NCI-H2227 (cell line): Measurements from ENCODE around the gene DNASE1L3.
A peak's percentile ranks its signal among the peaks of the same experiment; 100 is the strongest.

Experiments
- DNase-seq: peaks from one replicate; lab custom pipeline; 2025; ENCODE audit not compliant: unreplicated experiment; lab: John Stamatoyannopoulos, UW

The DNASE1L3 gene

DNA sequence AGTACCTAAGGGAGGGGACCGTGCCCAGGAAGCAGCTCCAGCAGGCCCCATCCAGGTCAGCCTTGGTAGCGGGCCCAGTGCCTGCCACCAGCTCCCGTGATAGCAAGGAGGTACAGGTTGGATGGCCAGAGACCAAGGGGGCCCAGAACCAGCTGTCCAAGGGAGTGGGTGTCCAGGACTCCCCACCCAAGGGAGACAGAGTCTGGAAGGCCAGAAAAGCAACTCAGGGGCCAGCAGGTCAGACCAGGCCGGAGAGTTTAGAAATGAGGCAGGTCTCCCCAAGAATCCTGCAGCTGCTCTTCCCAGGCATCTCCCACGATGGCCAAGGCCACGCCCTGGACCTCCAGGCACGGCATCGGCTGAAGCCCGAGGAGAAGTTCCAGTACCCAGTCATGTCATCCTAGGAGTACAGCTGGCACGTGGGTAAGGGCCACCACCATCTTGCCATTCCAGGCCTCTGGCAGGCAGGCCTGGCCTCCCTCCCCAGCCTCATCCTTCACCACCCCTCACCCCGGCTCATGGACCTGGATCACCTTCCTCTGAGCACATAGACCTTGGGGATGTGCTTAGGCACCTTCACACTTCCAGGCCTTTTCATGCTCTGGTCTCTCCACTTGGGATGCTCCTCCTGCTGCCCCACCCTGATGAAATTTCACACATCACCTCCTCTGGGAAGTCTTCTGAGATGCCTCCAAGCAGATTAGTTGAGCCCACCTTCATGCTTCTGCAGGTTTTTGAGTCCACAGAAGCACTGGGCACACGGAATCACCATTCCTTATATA is 30.5 kb downstream of the DNASE1L3 start:
- no peak for DNase-seq

GRCh38 chr3:58179235-58180098 is 31.3 kb downstream of the DNASE1L3 start:
- no peak for DNase-seq

- DNase-seq = no peak
Measured at GRCh38 chr3:58178528-58179234, 32.1 kb downstream of the DNASE1L3 start.

DNA sequence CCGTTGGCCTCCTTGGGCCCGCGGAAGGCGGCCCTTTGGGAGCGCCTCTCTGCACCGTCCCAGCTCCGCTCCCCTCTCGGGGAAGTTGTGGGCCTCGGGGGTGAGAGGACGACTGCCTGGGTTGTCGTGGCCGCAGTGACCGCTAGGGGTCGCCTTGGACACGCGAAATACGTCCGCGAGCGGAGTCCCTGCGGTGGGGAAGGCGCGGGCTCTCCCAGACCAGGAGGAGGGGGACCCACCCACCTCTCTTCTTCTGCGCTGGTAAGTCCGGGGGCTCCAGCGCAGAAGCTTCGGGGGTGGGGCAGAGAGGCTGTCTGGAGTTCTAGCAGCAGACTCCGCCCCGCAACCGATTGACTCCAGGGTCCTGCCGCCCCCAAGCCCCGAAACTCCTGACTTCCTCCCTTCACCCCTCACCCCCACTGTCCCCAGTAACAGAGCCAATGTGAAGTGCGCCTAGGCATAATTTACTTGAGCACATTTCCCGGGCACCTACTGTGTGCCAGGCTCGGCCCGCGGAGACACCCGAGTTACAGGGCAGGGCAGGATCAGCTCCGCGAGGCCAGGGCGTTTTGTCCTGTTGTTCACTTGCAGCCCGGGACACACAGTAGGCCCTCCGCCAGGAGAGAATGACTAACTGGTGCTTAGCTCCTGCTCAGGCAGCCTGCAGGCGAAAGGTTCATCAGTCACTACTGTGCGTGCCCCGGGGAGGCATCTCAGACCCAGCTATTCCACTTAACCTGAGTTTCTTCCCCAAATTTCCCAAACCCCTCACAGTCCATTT is 32.8 kb downstream of the DNASE1L3 start:
- peak; percentile 85 for DNase-seq

GRCh38 chr3:58176827-58177489 is 33.8 kb downstream of the DNASE1L3 start:
- no peak for DNase-seq

GRCh38 chr3:58176185-58176530 is 34.6 kb downstream of the DNASE1L3 start:
- DNase-seq = no peak

GRCh38 chr3:58175437-58176184 is 35.2 kb downstream of the DNASE1L3 start:
- DNase-seq = no peak

DNA sequence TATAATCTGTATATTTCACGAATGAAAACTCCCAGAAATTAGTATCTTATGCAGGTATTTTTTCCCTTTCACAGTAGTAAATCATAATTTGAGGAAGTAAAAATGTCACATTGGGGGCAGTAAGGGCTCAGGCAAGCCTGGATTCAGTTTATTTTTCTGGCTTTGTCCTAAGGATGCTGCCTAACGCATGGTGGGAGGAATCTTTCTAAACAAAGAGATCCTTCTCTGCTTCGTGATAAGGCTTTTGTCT is 35.7 kb downstream of the DNASE1L3 start:
- DNase-seq = no peak

GRCh38 chr3:58173669-58174398 is 36.9 kb downstream of the DNASE1L3 start:
- no peak for DNase-seq

DNA sequence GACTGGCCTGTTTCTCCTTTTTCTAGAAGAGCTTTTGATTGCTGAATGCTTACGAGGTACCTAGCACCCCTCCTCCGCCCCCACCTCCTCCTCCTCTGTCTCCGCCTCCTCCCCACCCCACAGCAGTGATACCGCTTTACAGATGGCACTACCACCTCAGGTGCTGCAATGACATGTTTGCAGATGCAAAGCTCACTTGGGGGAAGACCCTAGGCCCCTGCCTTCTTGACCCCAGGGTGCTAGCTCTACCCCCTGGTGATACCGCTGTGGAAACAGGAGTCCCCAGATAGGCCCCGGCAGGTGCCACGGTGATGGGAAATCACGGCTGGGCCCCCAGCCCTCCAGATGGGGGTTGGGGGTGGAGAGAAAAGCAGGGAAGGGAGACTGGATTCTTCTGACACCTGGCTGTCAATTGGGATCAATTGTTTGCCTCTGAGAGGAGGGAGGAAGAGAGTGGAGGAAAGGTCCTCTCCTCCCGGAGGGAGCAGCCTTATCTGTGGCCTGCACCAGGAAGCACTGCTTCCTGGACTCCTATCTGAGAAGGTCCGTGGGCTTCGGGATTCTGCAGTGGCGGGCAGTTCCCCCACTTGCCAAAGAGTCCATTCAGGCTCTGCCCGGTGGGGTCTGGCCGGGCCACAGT is 37.6 kb downstream of the DNASE1L3 start:
- no peak for DNase-seq

- no peak for DNase-seq
Measured at GRCh38 chr3:58171126-58171525, 39.6 kb downstream of the DNASE1L3 start.

GRCh38 chr3:58170376-58170775 is 40.4 kb downstream of the DNASE1L3 start:
- DNase-seq = no peak

DNA sequence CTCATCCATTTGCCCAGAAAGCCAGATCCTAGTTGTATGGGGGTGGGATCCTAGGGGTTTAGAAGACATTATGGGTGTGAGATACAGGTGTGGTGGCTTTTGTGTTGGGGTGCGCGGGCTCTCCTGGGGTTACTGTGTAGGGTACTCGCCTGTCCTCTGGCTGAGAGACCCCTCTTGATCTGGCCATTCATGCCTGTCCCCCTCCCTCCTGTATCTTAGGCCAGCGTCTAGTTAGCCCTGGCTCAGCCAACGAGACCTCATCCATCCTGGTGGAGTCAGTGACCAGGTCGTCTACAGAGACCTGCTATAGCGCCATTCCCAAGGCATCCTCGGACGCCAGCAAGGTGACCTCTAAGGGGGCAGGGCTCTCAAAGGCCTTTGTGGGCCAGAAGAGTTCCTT is 41.4 kb downstream of the DNASE1L3 start:
- no peak for DNase-seq

DNA sequence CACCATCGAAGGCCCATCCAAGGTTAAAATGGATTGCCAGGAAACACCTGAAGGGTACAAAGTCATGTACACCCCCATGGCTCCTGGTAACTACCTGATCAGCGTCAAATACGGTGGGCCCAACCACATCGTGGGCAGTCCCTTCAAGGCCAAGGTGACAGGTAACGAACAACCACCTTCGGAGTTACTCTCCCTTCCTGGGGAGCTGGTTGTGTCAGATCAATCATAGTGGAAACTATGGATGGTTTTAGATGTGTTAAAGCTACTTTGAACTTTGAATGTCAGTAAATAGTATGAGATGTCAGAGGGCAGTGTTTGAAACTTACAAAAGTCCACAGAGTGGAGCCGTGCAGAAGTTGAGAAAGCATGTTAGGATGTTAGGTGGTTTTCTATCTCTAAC is 42.3 kb downstream of the DNASE1L3 start:
- no peak for DNase-seq

GRCh38 chr3:58167431-58168351 is 43.1 kb downstream of the DNASE1L3 start:
- DNase-seq = peak; percentile 32

- DNase-seq = peak; percentile 20
Measured at GRCh38 chr3:58164906-58165821, 45.6 kb downstream of the DNASE1L3 start.
